Myocyte (in vitro differentiated cells): ENCODE measurements around the gene FOLR2. TPM values are rescaled to one million over a fixed set of nuclear protein-coding genes. Genes with fewer than 3 reads are reported as not detected.
"Not testable (repeated sequence)": the region's sequence is repeated elsewhere in the genome, so short reads cannot be mapped to it uniquely, and the experiment has no call there.

ENCODE experiments used
- DNase-seq: peaks from one replicate; pipeline ENCODE4 v3.0.0-alpha.2; 2012; ENCODE audit warnings: low read depth
- total RNA-seq: library from RNA; depleted of rRNA; stranded (reverse); fragments of >200 nt; gene quantifications from 2 replicates; pipeline ENCODE4 v1.2.3, GENCODE V29; 2014

The FOLR2 gene
- total RNA-seq, 1 donor from 2014 or later, result not detected

- DNase-seq, result not testable (repeated sequence)
These were observed 50.4 kb downstream of the FOLR2 start for GRCh38 chr11:72266960-72267359.

DNA sequence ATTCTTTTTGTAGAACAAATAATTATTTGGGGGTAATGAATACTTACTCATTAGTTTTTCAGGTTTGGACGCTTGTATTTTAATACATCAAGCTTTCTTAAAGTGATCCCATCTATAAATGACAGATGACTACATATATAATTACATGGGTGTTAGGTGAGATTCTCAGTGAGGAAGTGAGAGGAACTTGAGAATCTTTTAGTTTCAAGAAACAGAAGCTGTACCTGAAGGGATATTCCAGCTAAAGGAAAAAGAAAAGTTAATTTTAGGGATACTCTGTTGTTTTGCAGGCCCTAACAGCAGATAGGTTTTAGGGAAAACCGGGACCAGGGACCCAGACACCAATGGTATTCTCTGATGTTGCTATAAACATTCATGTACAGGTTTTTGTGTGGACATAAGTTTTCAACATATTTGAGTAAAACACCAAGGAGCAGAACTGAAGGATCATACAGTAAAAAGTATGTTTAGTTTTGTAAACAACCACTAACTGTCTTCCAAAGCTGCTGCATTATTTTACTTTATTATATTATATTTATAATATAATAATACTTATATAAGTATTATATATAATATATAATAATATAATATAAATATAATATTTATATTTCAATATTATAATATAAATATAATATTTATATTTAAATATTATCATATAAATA, 51.5 kb downstream of the FOLR2 start:
- no peak for DNase-seq

Other genes with a start within 250 kb of the FOLR2 start
- gene IL18BP, start 217.9 kb upstream of the FOLR2 start, total RNA-seq, result 2.4 and 4.1 TPM in 2 replicates
- gene NUMA1, start 136.3 kb upstream of the FOLR2 start, total RNA-seq, result 177 and 218 TPM in 2 replicates
- 2.7 and 4.0 TPM in 2 replicates for gene LRRC51, start 135.9 kb upstream of the FOLR2 start, total RNA-seq
- 111 and 118 TPM in 2 replicates for gene LAMTOR1, start 113.5 kb upstream of the FOLR2 start, total RNA-seq
- gene TOMT, start 110.9 kb upstream of the FOLR2 start, total RNA-seq, result not detected in 2 replicates
- 23.1 and 25.3 TPM in 2 replicates for gene ANAPC15, start 104.1 kb upstream of the FOLR2 start, total RNA-seq
- not detected in 2 replicates for gene FOLR3, start 81.1 kb upstream of the FOLR2 start, total RNA-seq
- gene FOLR1, start 24.7 kb upstream of the FOLR2 start, total RNA-seq, result 34.8 and 39.0 TPM in 2 replicates
- gene INPPL1, start 8.0 kb downstream of the FOLR2 start, total RNA-seq, result 490 and 646 TPM in 2 replicates
- not detected in 2 replicates for gene PHOX2A, start 27.4 kb downstream of the FOLR2 start, total RNA-seq
- gene CLPB, start 217.7 kb downstream of the FOLR2 start, total RNA-seq, result 32.5 and 35.2 TPM in 2 replicates